Skin of body (tissue), 2 donors: ENCODE results near the gene TCF12. TPM values are rescaled to one million over a fixed set of nuclear protein-coding genes. Genes with fewer than 3 reads are reported as not detected.

Source experiments
- DNase-seq: peaks from one replicate; lab custom pipeline; 2025; lab: John Stamatoyannopoulos, UW
- total RNA-seq: library from RNA; depleted of rRNA; stranded (reverse); fragments of >200 nt; gene quantifications from one replicate; pipeline ENCODE4 v1.2.3, GENCODE V29; 2014

TCF12 gene
- total RNA-seq, 1 donor from 2014 or later, result 184 TPM

DNA sequence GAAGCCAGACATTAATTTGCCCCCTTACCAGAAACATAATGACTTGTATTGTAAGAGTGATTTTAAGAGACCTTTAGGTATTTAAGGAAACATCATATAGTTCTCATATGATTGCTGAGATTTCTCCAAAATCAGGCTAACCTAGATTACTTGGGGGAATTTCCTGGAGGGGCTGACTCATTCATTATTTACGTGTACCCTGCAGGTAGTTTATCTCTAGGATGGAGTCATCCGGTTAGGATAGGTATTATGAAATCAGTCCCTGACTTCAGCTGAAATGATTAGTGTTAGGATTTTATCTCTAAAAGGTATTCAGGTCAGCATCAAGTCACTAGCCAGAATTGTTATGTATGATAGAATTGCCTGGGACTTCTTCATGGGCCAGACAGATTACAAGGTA is 97.5 kb downstream of the TCF12 start:
- DNase-seq, result no peak

DNA sequence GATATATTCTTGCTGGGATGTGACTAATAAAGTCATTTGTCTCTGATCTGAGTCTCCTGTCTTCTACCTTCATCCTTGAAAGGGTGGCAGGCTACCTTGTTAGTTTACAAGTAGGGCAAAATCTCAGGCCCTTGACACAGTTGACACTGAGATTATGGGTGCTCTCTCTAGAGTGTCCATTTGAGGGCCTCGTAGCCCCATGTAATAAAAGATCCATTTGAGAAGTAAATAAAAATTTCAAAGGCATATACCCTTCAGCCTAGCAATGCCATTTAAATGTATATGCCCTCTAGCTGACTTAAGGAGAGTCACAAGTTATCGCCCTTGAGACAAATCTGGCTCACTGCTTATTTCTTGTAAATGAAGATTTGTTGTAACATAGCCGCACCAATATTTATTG is 98.6 kb downstream of the TCF12 start:
- DNase-seq, result no peak

DNA sequence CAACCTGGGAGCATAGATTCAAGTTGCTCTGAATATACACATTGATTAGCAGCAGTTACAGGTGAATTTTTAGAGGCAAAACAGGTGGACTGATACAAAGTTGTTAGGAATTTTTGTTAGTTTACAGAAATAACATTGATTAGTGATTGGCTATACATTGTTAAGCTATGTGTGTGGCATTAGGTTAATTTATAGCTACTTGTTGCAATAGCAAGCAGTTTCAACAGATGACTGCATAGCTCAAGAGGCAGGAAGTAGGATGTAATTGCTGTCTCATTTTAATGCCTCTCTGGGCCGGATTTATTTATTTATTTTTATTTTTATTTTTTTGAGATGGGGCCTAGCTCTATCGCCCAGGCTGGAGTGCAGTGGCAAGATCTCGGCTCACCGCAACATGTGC is 99.7 kb downstream of the TCF12 start:
- DNase-seq, result no peak

DNA sequence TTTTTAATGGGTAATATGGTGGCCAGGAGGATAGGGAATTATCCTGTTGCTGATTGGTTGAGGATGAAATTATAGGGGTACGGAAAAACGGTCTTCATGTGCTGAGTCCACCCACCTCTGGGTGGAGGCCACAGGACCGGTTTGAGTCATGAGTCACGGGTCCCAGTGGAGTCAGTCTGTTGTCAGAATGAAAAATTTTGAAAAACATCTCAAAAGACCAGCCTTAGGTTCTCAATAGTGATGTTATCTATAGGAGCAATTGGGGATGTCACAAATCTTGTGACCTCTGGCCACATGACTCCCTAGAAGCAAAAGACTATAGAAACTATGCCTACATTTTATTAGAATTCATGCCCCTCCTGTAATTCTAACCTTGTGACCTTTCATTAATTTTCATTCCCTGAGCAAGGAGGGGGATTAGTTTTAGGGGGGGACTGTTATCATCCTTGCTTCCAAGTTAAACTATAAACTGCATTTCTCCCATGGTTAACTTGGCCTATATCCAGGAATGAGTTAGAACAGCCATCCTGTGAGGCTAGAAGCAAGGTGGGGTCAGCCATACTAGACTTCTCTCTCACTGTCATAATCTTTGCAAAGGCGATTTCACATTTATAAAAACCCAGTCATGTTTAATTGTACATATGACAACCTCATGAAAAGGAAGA is 101.2 kb downstream of the TCF12 start:
- DNase-seq, result no peak

DNA sequence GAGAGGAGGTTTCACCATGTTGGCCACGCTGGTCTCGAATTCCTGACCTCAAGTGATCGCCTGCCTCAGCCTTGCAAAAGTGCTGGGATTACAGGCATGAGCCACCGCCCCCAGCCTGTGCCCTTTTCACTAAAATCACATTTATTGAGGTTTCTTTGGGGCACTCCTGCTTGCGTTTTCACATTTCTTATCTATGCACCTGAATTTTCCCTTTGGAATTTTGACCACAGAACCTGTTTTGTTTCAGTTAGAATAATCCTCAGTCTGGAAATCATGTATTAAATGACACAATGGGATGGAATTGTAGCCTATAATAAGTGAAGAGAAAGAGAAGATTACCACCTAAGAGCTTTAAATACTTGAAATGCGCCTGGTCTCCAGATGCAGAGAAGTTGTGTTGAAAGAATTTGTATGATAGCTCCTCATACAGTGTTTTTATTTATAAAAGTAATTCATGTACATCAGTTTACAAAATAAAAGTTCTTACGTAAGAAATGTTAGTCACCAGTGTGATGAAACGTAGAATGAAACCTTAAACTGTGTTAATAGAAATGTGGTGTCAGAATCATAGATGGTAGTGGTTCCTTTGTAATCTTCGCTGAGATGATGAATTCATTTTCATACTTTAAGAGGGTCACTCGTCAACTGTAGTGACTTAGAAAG is 107.0 kb downstream of the TCF12 start:
- DNase-seq, result no peak

DNA sequence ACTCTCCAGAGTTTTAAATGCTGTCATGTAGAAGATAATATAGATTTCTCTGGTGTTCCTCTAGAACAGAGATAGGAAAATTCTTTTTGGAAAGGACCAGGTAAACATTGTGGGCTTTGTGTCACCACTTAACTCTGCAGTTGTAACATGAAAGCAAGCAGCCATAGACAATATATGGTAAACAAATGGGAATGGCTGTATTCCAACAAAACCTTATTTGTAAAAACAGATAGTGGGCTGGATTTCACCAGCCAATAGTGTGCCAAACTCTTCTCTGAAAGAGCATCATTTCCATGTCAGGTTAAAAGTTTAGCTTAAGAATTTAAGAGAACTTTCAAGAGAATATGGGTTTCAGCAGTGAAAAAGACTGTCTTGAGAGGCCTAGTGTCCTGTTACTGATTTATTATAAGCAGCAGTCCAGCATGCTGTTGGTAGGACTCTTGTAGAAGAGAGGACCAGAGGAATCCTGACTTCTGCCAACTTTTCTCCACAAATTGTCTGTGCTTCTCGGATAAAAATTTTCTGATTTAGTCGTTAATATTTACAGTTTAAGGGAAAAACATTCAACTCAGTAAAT is 107.7 kb downstream of the TCF12 start:
- DNase-seq, result no peak

DNA sequence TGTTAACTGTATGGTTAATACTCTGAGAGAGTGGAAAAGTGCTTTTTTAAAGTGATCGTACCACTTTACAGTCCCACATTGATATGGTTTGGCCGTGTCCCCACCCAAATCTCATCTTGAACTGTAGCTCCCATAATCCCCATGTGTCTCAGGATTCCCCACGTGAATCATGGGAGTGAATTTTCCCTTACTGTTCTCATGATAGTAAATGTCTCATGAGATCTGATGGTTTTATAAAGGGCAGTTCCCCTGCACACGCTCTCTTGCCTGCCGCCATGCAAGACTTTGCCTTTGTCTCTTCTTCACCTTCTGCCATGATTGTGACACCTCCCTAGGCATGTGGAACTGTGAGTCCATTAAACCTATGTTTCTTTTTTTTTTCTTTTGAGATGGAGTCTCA is 109.2 kb downstream of the TCF12 start:
- DNase-seq, result no peak

DNA sequence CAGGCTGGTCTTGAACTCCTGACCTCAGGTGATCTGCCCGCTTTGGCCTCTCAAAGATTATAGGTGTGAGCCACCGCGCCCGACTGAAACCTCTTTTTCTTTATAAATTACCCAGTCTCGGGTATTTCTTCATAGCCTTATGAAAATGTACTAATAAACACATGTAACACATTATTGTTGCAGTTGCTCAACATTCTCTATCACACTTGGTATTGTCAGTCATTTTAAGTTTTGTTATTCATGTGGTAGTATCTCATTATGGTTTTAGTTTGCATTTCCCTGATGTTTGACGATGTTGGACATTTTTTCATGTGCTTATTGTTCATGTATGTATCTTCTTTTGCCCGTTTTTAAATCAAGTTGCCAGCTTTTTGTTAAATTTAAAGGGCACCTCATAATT is 109.7 kb downstream of the TCF12 start:
- DNase-seq, result no peak

DNA sequence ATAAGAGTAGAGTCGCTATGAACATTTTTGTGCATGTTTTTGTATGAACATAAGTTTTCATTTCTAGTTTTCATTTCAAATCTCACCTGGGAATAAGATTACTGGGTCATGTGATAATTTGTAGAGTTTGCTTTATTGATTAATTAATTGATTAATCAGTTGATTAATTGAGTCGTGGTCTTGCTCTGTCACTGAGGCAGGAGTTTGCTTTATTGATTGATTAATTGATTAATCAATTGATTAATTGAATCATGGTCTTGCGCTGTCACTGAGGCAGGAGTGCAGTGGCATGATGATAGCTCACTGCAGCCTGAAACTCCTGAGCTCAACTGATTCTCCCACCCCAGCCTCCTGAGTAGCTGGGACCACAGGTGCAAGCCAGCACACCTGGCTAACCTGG is 111.6 kb downstream of the TCF12 start:
- DNase-seq, result no peak

DNA sequence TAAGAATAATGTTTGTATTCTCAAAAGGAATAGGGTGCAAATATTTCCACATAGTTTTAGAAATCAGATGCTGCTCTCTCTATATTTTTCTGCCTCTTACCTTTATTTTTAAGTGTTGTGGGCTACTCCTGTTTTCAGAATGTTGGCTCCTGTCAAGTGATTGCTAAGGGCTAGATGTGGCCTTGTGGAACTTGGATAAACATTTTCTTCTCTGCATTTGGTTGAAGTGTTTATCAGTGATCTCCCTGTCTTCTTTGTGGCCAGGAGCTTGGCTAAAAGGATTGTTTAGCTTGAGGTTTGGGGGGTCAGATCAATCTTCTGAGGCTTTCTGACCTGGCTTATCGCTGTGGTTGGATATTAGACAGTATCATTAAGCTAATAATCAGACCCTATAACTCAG is 112.6 kb downstream of the TCF12 start:
- DNase-seq, result no peak

DNA sequence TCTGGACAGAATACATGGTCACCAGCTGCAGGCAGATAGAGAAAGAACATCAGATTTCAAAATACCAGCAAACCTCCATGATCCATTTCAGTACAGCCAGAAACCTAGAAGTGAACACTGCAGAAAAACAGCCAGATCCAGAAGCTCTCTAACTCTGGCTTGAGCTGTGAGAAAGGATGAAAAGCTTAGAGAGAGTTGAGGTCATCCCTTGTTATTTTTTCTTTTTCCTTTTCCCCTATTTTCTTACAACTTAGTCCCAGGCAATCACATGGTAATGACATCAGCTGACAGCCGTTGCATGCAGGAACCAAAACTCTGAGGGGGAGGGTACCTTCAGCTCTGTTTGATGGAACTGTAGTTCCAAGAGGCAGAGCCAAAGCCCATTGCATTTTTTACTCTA is 113.2 kb downstream of the TCF12 start:
- no peak for DNase-seq

DNA sequence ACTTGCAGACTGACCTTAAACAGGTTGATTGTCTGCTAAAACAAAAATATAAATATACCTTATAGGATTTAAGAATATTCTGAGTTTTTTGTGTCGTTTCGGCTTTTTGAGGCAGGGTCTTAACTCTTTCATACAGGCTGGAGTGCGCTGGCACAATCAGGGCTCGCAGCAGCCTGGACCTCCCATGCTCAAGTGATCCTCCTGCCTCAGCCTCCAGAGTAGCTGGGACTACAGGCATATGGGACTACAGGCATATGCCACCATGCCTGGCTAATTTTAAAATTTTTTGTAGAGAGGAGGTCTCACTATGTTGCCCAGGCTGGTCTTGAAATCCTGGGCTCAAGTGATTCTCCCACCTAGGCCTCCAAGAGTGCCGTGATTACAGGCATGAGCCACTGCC is 113.9 kb downstream of the TCF12 start:
- DNase-seq, result no peak

DNA sequence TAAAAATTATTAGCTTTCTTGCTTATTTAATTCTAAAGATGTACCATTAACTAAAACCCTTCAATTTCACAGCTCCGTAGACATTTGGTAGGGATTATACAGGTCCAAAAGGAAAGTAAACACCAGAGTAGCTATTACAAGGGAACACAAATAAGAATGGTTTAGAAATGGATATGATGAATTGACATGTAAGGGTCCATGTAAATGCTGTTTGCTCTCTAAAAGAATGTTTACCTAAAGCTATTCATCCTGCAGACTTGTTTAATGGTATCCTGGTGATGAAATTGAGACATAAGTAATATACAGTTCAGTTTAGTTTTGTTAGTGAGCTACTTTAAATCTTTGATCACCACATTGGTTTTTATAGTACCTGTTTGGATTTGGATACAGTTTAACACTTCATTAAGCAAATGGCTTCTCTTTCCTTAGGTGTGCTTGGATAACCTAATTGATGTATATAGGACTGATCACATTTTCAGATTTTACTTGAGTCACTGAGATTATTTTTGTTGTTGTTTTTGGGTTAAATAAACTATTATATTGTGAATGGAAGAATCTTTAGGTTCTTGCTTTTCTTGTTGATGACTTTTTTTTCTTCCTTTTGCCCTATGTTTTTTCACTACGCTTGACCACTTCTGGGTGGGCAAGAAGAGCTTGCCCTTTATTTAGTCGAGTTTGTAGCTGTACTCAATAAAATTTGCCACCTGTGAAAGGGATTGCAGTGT is 115.4 kb downstream of the TCF12 start:
- DNase-seq, result no peak

DNA sequence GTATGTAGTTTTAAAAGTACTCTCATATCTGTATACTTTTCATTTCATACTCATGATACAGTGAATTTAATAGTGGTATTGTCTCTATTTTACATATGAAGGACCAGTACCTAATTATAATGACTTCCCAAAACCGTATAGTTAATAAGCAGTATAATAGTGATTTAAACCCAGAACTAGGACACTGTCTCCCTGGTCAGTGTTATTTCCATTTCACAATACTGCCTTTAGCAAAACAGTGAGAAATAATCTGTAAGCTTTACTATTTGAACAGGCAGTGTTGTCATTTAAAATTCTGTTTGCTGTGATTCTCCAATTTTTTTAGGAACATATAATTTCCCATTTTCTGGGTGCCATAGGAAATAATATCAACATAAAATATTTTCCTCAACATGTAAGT is 116.2 kb downstream of the TCF12 start:
- no peak for DNase-seq

DNA sequence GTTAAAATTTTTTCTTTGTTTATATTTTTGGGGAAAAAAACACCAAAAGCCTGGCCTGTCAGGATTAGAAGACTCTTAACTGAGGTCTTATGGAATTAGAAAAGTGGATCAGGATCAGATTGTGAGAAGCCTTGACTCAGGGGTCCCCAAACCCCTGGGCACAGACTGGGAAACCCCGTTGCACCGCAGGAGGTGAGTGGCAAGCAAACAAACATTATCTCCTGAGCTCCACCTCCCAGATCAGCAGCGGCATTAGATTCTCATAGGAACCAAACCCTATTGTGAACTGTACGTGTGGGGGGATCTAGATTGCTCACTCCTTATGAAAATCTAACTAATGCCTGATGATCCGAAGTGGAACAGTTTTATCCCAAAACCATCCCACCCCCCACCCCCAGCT is 117.2 kb downstream of the TCF12 start:
- DNase-seq, result no peak

DNA sequence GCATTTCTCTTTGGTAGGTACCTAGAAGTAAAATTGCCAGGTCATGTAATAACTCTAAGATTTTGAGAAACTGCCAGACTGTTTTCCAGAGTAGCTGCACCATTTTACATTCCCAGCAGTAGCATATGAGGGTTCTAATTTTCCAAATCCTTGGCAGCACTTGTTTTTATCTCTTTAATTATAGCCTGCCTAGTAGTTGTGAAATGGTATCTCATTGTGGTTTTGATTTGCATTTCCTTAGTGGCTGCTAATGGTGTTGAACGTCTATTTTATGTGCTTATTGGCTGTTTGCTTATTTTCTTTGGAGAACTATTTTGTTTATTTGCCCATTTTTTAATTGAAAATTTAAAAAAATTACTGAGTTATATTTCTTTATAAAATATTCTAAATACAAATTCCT is 117.9 kb downstream of the TCF12 start:
- no peak for DNase-seq

DNA sequence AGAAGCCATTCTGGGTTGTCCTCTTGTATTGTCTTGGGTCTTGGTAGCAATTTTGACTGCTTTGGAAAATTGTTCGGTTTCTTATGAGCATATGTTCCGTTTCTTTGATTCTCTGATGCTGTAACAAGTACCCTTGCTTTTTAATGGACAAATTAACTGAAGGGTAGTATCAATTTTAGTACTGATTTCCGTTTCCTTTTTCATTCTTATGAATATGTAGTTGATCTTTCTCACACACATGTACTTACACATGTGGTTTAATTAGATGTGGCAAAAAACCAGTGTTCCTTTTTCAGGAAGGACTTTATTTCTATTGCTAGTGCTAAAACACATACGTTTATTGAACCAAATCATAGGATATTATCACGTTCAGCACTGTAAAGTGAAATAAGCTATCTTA is 119.1 kb downstream of the TCF12 start:
- DNase-seq, result no peak

DNA sequence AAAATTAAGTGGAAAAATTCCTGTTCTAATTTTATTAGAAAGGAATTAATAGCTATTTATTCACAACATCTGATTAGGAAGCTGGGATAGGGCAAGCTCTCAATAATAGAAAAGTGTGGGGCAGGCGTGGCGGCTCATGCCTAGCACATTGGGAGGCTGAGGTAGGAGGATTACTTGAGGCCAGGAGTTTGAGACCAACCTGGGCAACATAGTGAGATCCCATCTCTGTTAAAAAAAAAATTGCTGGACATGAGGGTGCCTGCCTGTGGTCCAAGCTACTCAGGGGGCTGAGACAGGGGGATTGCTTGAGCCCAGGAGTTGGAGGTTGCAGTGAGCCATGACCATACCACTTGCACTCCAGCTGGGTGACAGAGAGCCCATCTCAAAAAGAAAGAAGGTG is 119.6 kb downstream of the TCF12 start:
- no peak for DNase-seq

DNA sequence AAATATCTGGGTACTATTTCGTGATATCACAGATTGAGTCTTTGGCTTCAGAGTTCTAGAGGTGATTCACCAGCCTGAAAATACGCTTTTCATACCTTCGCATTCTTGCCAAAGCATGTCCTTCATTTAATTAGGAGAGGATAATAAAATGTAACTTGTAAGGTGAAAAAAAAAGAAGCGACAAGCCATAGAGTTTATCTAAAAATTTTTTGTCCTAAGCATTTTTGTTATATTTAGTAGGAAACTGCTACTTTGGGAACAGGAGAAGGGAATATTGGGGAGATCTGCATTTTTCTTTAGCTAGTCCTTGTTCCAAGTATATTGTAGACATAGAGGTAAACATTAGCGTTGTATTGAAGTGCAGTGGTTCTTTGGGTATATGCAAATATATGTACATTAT is 120.1 kb downstream of the TCF12 start:
- DNase-seq, result no peak

DNA sequence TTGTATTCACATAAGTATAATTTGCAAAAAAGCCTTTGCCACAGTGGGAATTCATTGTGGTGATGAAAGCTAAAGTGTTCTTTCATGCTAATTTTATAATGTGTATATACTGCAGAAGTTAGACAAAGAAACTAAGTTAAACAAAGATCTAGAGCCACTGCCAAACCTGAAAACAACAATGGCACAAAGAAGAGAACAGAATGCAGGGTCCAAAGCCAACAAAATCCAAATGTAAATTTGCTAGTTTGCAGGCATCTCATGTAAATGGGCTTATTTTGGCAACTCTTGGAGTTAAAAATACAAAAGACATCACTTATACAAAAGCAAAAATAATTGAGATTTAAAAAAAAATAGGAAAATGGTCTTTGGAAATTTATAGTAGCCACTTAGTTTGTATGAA is 123.0 kb downstream of the TCF12 start:
- DNase-seq, result no peak

DNA sequence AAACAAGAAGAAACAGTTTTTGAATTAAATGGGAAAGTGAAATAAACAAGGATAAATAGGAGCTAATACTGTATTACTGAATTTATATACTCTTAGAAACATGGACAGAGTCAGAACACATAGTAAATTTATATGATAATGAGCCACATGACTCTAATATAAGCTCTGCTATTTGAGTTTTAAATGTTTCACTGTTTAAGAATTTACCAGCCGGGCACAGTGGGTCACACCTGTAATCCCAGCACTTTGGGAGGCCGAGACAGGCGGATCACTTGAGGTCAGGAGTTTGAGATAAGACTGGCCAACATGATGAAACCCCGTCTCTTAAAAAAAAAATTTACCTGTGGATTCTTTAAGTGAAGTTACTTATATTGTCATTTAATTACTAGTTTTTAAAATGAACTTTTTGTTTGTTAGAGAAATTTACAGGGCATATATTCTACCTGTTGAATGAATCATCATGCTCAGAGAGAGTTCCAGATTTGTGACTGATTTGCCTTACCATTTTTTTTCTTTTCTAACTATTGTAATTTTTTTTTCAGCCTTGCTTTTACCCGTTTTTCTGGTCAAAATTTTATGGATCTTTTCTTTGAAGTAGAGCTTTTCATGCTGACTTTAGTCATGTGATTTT is 125.7 kb downstream of the TCF12 start:
- no peak for DNase-seq

DNA sequence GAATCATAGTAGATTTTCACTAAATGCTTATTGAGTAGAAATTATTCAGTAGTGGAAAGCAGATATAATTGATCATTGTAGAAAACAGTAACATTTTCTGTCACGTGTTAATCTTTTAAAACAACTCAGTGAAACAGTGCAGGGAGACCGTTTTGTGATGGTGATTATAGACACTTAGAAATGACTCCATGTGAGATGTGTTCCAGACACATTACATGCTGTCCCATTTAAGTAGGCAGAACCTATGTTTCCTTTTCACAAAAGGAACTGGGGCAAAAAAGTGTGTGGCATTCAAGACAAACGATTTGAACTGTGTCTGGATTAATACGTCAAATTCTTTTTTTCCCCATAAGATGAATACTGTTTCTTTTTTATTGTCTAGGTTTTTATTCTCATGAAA is 126.5 kb downstream of the TCF12 start:
- no peak for DNase-seq
